AG20443 (cell line): ENCODE results near the gene SLC4A1.
"Not testable (repeated sequence)": the region's sequence is repeated elsewhere in the genome, so short reads cannot be mapped to it uniquely, and the experiment has no call there.

Experiments used
- DNase-seq: peaks from one replicate; pipeline ENCODE4 v3.0.0; 2012; ENCODE audit warnings: low spot score, mixed read lengths

SLC4A1 gene

GRCh38 chr17:44256671-44257070 lies 11.3 kb downstream of the SLC4A1 start:
- no peak for DNase-seq

DNA sequence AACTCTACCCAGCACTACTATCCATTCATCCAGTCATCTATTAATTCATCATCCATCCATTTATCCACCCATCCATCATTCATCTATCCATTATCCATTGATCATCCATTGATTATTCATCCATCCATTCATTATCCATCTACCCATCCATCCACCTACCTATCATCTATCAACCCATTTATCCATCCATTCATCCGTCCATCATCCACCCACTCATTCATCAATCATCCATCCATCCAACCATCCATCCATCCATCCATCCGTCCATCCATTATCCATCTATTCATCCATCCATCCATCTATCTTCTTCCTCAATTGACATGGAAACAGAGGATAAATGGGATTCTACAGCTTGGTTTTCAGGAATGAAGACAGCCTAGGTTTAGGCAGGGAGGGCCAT lies 12.0 kb downstream of the SLC4A1 start:
- DNase-seq = no peak

GRCh38 chr17:44254361-44255095 lies 13.4 kb downstream of the SLC4A1 start:
- DNase-seq = no peak

DNA sequence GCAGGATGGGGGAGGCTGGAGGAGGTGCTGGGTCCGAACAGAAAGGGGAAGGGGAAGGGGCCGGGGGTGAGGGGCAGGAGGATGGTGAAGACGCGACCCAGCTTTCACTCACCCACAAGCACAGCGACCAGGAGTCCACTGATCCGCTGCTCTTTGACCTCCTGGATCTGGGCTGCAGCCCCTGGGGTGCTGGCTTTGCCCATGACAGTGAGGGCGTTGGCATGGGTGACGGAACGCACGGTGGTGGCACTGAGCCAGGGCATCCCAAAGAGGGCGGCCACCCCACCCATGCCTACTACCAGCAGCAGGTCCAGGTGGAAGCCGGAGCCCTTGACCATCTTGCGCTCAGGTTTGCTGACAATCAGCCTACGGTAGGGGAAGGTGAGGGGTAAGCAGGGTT lies 14.9 kb downstream of the SLC4A1 start:
- DNase-seq = no peak

GRCh38 chr17:44251062-44251461 lies 16.9 kb downstream of the SLC4A1 start:
- no peak for DNase-seq

DNA sequence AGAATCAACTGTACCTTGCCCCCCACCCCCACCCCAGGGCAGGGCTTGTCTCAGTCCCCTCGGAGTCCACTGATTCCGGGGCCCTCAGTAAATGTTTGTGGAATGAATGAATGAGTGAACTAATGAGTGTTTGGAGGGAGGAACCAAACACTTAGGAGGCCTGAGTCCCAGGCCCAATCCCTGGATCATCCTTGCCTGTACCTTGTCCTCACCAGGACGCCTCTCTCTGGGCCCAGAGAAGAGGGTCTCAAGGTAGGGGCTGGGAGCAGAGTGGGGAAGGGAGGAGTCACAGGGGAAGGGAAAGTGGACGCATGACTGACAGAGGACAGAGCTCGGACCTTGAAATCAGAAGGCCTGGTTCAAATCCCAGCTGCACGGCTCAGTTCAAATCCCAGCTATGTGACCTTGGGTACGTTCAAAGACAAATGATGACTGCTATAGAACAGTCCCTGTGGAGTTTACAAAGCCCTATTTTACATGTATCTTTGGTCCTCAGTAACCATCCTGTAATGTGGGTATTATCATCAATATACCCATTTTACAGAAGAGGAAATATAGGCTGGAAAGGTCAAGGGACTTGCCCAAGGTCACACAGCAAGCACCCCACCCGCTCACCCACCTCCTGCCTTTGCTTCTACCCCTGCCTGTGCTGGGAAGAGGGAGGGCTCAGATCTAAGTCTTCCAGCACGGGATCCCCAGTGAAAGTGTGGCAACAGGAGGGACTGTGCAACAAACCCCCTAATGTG lies 18.3 kb downstream of the SLC4A1 start:
- no peak for DNase-seq

GRCh38 chr17:44247876-44248736 lies 19.8 kb downstream of the SLC4A1 start:
- no peak for DNase-seq

DNA sequence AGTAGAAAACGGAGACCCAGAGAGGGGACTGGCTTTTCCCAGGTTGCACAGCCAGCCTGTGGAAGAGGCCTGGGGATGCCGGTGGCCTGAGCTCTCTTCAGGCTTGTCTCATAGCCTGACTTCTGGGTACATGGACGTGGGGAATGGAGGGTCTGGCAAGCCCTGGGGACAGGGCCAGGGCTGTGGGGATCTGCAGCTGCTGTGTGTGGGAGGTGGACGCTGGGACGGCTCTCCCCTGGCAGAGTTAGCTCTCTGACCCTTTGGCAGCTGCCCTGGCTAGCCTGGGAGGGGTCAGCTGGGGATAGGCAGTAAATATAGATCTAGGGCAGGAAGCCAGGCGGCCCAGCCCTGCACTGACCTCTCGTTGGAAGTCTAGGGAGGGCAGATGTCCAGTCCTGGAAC lies 20.5 kb downstream of the SLC4A1 start:
- DNase-seq = no peak

GRCh38 chr17:44241106-44241624 lies 26.8 kb downstream of the SLC4A1 start:
- no peak for DNase-seq

DNA sequence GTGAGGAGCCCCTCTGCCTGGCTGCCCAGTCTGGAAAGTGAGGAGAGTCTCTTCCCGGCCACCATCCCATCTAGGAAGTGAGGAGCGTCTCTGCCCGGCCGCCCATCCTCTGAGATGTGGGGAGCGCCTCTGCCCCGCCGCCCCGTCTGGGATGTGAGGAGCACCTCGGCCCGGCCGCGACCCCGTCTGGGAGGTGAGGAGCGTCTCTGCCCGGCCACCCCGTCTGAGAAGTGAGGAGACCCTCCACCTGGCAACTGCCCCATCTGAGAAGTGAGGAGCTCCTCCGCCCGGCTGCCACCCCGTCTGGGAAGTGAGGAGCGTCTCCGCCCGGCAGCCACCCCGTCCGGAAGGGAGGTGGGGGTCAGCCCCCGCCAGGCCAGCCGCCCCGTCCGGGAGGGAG lies 30.0 kb downstream of the SLC4A1 start:
- DNase-seq = not testable (repeated sequence)

- no peak for DNase-seq
Measured at GRCh38 chr17:44236444-44236991, 31.4 kb downstream of the SLC4A1 start.

- peak; percentile 7 for DNase-seq
Measured at GRCh38 chr17:44235583-44235936, 32.4 kb downstream of the SLC4A1 start.

DNA sequence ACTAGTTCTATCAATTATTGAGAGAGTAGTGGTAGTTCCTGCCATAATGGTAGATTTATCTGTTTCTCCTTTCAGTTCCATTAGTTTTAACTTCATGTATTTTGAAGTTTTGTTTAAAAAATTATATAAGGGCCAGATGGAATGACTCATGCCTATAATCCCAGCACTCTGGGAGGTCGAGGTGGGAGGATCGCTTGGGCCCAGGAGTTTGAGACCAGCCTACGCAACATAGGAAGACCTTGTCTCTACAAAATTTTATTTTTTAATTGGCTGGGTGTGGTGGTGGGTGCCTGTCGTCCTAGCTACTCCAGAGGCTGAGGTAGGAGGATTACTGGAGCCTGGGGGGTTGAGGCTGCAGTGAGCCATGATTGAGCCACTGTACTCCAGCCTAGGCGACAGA lies 34.4 kb downstream of the SLC4A1 start:
- DNase-seq = no peak

GRCh38 chr17:44232061-44232460 lies 35.9 kb downstream of the SLC4A1 start:
- no peak for DNase-seq

DNA sequence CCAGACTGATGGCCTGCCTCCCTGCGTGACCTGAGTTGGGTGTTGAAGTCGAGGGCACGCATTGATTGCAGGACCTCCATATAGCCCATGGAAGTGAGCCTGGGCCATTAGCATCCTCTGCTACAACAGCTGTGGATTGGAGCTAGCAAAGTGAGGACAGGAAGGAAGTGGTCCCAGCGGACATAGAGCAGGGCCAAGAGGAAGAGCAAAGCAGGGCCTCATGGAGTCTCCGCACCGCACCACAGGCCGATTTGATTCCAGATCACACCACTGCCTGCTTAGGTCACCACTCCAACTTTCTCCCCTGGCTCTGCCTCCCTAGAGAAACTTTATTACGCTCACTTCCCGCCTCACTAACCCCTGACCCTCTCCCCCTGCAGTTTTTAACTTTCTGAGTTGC lies 37.8 kb downstream of the SLC4A1 start:
- no peak for DNase-seq

DNA sequence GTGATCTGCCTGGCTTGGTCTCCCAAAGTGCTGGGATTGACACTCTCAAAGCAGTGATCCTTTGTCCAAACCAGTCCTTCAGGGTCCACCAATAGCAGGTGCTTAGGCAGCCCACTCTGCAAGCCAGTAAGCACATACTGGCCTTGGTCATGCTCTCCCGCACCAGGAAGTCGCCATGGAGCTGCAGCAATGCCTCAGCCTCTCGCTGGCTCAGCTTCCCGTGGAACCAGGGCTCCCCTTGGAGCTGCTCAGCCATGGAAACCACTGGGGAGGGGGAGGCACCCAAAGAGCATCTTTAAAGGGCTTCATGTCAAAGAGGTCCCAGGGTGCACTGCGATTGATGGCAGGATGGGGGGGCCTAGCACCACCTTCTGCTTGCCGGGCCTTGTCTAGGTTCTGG lies 38.8 kb downstream of the SLC4A1 start:
- no peak for DNase-seq

DNA sequence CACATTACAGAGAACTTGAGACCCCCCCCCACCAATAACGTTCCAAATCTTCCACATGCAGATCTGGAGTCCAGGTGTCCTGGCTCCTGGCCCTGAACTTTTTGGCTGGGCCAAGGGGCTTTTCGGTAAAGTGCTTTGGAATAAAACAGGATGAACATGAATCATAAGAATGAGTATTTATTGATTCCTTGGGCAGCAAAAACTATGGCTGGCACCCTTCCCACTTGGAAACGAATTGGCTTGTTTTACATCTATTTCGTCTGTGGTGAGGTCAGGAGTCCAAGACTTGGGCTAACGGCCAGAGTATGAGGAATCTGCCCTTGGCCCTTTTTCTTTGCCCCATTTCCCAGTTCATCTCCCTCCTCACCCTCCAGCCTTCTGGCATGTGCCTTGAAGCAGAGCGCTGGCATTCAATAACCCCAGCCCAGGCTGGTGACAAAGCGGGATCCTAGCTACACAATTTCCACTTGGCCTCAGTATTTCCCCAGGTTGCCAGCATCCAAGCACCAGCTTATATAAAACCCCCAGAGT lies 44.3 kb downstream of the SLC4A1 start:
- peak; percentile 42 for DNase-seq

DNA sequence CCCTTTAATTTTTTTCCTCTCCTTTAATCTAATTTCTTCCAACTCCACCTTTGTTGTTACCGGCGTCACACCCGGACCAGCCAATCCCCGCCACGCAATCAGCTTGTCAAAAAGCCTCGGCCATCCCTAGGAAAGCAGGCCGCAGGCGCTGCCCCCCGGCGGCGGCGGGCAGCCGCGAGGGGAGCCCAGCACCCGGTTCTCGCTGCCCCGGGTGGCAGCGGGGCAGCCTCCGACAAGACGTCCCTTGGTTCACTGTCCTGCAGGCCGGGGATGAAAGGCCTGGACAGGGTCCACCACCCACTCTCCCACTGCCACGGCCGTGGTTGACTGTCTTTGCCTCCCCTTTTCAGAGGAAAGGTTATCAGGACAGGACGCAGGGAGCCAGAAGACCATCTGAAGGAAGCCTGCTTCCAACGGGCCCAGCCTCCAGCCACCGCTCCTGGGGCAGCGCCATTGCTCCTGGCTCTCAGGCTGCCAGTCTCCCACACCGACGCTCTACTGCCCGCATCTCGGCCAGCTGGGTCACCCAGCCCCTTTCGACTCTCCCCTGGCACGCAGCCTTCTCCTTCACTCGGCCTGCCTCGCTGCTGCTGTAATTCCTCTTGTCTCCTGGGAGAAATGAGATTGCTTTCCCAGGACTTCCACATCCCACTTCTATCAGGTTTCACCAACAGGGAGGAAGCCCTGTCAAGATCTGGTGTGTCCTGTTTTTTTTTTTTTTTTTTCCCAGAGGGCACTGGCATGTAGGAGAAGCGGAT lies 45.6 kb downstream of the SLC4A1 start:
- DNase-seq = peak; percentile 87

DNA sequence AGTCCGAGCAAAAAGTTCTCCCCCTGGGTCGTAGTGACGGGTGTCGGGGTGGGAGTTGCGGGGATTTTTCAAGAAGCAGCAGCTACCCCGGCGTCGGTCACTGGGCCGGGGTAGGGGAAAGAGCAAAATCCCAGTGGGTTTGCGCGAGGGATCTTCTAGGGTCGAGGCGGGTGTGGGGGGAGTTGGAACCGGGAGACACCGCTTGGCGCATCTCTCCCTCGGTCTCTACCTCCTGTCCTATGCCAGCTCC lies 46.1 kb downstream of the SLC4A1 start:
- no peak for DNase-seq

DNA sequence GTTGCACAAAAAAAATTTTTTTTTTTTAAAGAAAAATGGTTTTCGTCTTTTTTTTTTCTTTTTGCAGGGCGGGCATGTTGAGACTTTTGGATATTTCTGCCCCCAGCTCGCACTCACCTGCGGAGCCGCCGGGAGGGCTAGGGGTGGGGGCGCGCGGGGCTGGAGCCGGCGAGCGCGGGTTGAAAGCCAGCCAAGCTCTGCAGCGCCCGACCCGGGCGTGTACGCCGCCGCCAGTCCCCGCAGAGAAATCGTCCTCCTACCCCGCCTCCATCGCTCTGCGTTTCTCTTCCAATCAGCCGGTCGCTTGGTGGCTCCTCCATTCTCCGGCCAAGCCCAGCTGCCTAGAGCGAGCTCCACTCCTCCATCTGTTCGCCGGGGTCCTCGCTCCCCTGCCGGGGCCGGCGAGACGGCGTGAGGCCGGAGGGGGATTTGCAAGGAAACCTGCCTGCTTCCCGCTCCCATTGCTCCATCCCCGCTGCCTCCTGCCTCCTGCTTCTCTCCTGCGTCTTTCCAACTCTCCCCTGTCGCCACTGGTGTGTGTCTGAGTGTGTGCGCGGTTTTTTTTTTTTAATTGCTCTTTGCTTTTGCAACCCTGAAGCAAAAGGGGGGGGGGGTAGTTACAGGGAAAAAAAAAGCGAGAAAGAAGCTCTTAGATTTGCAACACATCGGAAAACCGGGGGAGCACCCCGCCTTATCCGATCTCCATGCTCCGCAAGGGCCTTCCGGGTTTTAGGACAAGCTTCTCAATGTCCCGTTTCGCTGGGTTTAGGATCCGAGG lies 46.7 kb downstream of the SLC4A1 start:
- peak; percentile 82 for DNase-seq
